WERI-Rb-1 (cell line): ENCODE data around the gene APBA1.

Experiments
- DNase-seq: peaks from one replicate; pipeline ENCODE4 v3.0.0-alpha.2; 2020
- H3K27ac ChIP-seq: fragments of 250-450 bp; sonication (Bioruptor Pico); 2 replicates; pipeline ENCODE4 v1.5.1; 2020; ENCODE audit warnings: mild to moderate bottlenecking, moderate library complexity
- H3K27me3 ChIP-seq: fragments of 250-450 bp; sonication (Bioruptor Pico); 2 replicates; pipeline ENCODE4 v1.5.1; 2021; ENCODE audit warnings: mild to moderate bottlenecking, low read depth, moderate library complexity; ENCODE audit not compliant: insufficient read depth, severe bottlenecking
- H3K36me3 ChIP-seq: fragments of 250-450 bp; sonication (Bioruptor Pico); 2 replicates; pipeline ENCODE4 v1.5.1; 2020; ENCODE audit warnings: mild to moderate bottlenecking, moderate library complexity
- H3K4me3 ChIP-seq: 2 replicates; pipeline ENCODE4 v1.5.1; 2011; ENCODE audit warnings: low read depth, mild to moderate bottlenecking, control low read depth, low read length
- H3K9me3 ChIP-seq: fragments of 250-450 bp; sonication (Bioruptor Pico); 2 replicates; pipeline ENCODE4 v1.5.1; 2021; ENCODE audit warnings: mild to moderate bottlenecking, moderate library complexity; ENCODE audit not compliant: severe bottlenecking
- TF ChIP-seq, protein P1 (sequence below): IDR thresholded peaks from 2 replicates; pipeline ENCODE4 v1.5.1; 2011; ENCODE audit warnings: low read depth, mild to moderate bottlenecking, control low read depth, inconsistent platforms, low read length

APBA1 gene

DNA sequence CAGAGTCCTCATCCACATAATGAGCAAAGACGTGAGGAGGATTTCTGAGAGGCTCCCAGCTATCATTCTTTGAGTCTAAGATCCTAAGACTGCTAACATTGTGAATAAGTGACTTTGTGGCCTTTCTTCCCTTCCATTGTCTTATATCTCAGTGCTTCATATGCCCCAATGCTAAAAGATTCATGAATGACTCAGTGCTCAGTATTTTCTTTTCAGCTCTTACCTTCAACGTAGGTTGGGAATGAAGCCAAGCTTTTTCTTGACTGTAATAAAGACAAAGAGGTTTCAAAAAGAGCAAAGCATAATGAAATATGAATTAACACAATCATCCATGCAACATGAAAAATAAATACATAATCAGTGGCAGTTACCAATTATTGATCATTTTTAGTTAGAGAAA, 200.7 kb downstream of the APBA1 start:
- Histone ChIP-seq H3K27me3 (no peaks in the 10 kb centered on the region), H3K27ac (no peak overlapping the region), H3K9me3 (no peaks in the 10 kb centered on the region), H3K36me3 (no peaks in the 10 kb centered on the region), H3K4me3 (no peak overlapping the region)
- TF ChIP-seq, protein P1, sequence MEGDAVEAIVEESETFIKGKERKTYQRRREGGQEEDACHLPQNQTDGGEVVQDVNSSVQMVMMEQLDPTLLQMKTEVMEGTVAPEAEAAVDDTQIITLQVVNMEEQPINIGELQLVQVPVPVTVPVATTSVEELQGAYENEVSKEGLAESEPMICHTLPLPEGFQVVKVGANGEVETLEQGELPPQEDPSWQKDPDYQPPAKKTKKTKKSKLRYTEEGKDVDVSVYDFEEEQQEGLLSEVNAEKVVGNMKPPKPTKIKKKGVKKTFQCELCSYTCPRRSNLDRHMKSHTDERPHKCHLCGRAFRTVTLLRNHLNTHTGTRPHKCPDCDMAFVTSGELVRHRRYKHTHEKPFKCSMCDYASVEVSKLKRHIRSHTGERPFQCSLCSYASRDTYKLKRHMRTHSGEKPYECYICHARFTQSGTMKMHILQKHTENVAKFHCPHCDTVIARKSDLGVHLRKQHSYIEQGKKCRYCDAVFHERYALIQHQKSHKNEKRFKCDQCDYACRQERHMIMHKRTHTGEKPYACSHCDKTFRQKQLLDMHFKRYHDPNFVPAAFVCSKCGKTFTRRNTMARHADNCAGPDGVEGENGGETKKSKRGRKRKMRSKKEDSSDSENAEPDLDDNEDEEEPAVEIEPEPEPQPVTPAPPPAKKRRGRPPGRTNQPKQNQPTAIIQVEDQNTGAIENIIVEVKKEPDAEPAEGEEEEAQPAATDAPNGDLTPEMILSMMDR, result no peak
- DNase-seq, result no peak

DNA sequence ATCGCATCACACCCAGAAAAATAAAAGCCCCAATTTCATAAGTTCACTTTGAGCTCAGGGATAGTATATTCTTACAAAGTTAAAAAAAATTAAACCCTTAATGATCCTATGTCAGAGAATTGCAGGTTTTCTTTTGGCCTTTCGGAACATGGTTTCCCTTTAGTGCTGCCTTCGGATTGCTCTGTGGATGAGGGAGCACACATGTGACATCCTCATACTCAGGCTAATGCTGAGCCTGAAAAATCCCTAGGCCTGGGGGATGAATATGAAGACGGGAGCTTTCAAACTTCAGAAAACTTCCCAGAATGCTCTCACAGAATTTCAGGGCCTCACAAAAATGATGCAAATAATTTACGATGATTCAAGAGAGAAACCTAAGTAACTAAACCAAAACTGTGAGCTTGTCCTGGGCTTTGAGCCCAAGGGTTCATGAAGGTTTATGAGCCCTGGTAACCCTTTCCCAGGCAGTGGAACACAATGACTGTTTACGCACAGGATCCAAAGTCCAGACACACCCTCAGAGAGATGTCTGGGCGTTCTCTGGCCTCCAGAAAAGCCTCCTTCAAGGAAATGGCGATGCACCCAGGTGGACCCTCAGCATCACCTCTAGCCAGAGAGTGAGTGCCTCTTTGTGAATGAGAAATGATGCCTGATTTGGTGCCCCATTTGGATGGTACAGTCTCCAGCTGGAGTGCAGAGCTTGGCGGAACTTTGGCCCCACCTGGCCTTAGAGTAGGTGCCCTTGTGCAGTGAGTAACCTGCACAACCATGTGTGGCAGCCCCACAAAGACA, 201.8 kb downstream of the APBA1 start:
- Histone ChIP-seq H3K27ac (no peak overlapping the region), H3K9me3 (no peaks in the 10 kb centered on the region), H3K36me3 (no peaks in the 10 kb centered on the region), H3K27me3 (no peaks in the 10 kb centered on the region), H3K4me3 (no peak overlapping the region)
- TF ChIP-seq, protein P1, result no peak
- no peak for DNase-seq

DNA sequence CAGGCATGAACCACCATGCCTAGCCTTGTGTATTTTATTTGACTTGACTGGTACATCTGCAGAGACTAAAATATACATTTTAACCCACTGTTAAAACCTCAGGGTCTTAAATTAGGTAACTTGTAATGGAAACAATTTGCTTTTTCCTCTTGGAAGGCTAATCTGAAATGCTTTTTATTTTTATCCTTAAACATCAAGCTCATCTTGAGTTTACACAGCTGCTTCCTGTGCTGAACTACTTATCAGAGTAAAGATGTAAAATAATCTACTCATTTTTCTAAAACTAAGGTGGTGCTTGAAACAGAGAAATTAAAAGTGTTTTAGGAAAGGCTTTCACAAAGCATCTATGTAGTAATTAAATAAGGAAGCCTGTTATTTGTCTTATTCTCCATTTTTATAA, 203.0 kb downstream of the APBA1 start:
- DNase-seq, result no peak
- no peak overlapping the region for H3K4me3 ChIP-seq
- no peaks in the 10 kb centered on the region for H3K27me3 ChIP-seq
- TF ChIP-seq, protein P1, result no peak
- H3K9me3 ChIP-seq, result no peaks in the 10 kb centered on the region
- H3K27ac ChIP-seq, result no peak overlapping the region
- H3K36me3 ChIP-seq, result no peaks in the 10 kb centered on the region

DNA sequence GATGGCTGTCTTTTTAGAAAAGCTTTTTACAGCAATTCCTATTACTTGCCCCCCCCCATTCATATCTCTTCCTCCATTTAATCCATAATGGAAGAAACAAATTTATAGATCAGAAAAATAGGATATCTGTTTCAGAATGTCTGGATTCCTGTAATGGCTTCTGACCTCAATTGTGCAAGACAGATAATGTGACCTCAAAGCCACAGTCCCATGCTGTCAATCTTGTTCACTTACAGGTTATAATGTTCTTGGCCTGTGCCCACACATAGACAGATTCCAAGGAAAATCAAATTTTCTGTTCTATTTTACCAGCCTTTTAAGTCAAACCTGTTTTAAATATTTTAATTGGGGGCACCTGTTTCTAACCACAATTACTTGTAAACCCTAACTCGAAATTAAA, 203.8 kb downstream of the APBA1 start:
- Histone ChIP-seq H3K27me3 (no peaks in the 10 kb centered on the region), H3K9me3 (no peaks in the 10 kb centered on the region), H3K27ac (no peak overlapping the region), H3K4me3 (no peak overlapping the region), H3K36me3 (no peaks in the 10 kb centered on the region)
- TF ChIP-seq, protein P1, result no peak
- no peak for DNase-seq

DNA sequence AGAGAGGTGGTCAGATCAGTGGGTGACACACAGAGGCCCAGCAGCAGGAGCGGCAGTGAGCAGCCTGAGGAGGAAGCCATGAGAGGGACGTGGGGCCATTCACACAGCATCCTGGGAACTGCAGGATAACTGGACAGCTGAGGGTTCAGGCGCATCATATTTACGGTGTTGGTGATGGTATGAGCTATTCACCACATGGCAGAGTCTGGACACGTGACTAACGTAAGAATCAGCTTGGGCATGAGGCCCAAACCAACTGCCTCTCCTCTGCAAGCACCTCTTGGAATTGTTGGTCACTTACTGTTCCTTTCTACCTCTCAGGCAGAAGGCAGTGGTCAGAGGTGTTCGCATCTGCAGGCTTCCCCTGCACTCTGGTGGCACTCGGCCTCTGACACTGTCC, 206.0 kb downstream of the APBA1 start:
- no peak overlapping the region for H3K27ac ChIP-seq

More for the DNA sequence above, 206.0 kb downstream of the APBA1 start:
- Histone ChIP-seq H3K9me3 (no peaks in the 10 kb centered on the region), H3K27me3 (no peaks in the 10 kb centered on the region), H3K4me3 (no peak overlapping the region), H3K36me3 (no peaks in the 10 kb centered on the region)
- TF ChIP-seq, protein P1, result no peak
- no peak for DNase-seq
